ENCODE measurements around the gene VPS35. TPM values are rescaled to one million over a fixed set of nuclear protein-coding genes. Genes with fewer than 3 reads are reported as not detected.

VPS35 gene
- total and polyA plus RNA-seq, 2 of the 13 experiments (the other 11 are each of a cell fraction or from before 2014, with no cell fraction given): 30.7 to 136 TPM

DNA sequence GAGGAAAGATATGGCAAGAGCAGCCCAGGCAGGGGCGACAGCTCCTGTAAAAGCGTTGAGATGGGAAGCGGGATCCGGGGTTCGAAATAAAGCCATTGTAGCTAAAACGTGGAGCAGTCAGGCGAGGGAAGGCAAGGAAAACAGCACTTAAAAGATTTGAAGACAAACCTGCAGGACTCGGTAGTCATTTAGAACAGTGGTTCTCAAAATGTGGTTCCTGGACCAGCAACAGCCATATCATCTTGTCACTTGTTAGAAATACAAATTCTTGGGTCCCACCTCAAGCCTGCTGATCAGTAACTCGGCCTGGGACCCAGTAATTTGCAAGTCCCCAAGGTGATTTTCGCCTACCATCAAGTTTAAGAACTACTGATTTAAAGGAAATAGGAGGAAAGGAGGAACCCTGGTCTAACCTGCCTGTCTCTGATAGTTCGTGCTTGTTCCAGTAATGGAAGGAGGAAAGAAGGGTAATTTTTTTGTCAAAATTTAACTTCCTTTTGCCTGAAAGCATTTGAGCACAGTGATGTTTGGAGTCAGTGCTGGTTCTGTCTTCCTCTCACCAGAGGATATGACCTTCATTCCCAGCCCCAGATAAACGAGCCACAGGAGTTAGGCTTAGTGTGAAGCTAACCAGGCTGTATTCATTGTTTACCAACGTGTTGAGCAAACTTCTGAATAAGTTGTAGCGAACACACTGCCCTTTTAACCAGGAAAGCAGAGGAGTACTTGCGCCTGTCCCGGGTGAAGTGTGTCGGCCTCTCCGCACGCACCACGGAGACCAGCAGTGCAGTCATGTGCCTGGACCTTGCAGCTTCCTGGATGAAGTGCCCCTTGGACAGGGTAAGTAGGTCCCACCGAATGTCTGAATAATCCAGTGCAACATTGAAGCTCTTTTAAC is 1.6 kb upstream of the VPS35 start (continued):
- TF ChIP-seq, protein P1, sequence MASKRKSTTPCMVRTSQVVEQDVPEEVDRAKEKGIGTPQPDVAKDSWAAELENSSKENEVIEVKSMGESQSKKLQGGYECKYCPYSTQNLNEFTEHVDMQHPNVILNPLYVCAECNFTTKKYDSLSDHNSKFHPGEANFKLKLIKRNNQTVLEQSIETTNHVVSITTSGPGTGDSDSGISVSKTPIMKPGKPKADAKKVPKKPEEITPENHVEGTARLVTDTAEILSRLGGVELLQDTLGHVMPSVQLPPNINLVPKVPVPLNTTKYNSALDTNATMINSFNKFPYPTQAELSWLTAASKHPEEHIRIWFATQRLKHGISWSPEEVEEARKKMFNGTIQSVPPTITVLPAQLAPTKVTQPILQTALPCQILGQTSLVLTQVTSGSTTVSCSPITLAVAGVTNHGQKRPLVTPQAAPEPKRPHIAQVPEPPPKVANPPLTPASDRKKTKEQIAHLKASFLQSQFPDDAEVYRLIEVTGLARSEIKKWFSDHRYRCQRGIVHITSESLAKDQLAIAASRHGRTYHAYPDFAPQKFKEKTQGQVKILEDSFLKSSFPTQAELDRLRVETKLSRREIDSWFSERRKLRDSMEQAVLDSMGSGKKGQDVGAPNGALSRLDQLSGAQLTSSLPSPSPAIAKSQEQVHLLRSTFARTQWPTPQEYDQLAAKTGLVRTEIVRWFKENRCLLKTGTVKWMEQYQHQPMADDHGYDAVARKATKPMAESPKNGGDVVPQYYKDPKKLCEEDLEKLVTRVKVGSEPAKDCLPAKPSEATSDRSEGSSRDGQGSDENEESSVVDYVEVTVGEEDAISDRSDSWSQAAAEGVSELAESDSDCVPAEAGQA (IDR thresholded peaks at IDR 0.05; ENCODE audit: low read depth): no peak
- TF ChIP-seq, protein P1 (CRISPR knock-in tag; IDR thresholded peaks at IDR 0.05; ENCODE audit: borderline replicate concordance): no peak
- TF ChIP-seq, protein P2, sequence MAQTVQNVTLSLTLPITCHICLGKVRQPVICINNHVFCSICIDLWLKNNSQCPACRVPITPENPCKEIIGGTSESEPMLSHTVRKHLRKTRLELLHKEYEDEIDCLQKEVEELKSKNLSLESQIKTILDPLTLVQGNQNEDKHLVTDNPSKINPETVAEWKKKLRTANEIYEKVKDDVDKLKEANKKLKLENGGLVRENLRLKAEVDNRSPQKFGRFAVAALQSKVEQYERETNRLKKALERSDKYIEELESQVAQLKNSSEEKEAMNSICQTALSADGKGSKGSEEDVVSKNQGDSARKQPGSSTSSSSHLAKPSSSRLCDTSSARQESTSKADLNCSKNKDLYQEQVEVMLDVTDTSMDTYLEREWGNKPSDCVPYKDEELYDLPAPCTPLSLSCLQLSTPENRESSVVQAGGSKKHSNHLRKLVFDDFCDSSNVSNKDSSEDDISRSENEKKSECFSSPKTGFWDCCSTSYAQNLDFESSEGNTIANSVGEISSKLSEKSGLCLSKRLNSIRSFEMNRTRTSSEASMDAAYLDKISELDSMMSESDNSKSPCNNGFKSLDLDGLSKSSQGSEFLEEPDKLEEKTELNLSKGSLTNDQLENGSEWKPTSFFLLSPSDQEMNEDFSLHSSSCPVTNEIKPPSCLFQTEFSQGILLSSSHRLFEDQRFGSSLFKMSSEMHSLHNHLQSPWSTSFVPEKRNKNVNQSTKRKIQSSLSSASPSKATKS (CRISPR knock-in tag; IDR thresholded peaks at IDR 0.05): no peak
- TF ChIP-seq CCDC6 (CRISPR knock-in tag; IDR thresholded peaks at IDR 0.05): no peak
- TF ChIP-seq ZNF253 (CRISPR knock-in tag; IDR thresholded peaks at IDR 0.05; ENCODE audit: borderline replicate concordance): no peak
- no peak for TF ChIP-seq ZNF274 (CRISPR knock-in tag; IDR thresholded peaks at IDR 0.05)
- no peak for TF ChIP-seq RAD21 (CRISPR knock-in tag; IDR thresholded peaks at IDR 0.05)
- TF ChIP-seq ZNF569 (CRISPR knock-in tag; IDR thresholded peaks at IDR 0.05; ENCODE audit: borderline replicate concordance): no peak
- TF ChIP-seq, protein P3, sequence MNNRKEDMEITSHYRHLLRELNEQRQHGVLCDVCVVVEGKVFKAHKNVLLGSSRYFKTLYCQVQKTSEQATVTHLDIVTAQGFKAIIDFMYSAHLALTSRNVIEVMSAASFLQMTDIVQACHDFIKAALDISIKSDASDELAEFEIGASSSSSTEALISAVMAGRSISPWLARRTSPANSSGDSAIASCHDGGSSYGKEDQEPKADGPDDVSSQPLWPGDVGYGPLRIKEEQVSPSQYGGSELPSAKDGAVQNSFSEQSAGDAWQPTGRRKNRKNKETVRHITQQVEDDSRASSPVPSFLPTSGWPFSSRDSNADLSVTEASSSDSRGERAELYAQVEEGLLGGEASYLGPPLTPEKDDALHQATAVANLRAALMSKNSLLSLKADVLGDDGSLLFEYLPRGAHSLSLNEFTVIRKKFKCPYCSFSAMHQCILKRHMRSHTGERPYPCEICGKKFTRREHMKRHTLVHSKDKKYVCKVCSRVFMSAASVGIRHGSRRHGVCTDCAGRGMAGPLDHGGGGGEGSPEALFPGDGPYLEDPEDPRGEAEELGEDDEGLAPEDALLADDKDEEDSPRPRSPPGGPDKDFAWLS (CRISPR knock-in tag; IDR thresholded peaks at IDR 0.05; ENCODE audit: borderline replicate concordance): no peak
- TF ChIP-seq, protein P4, sequence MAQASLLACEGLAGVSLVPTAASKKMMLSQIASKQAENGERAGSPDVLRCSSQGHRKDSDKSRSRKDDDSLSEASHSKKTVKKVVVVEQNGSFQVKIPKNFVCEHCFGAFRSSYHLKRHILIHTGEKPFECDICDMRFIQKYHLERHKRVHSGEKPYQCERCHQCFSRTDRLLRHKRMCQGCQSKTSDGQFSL (CRISPR knock-in tag; IDR thresholded peaks at IDR 0.05): no peak
- TF ChIP-seq, protein P5, sequence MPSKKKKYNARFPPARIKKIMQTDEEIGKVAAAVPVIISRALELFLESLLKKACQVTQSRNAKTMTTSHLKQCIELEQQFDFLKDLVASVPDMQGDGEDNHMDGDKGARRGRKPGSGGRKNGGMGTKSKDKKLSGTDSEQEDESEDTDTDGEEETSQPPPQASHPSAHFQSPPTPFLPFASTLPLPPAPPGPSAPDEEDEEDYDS (CRISPR knock-in tag; IDR thresholded peaks at IDR 0.05): no peak
- TF ChIP-seq, protein P6, sequence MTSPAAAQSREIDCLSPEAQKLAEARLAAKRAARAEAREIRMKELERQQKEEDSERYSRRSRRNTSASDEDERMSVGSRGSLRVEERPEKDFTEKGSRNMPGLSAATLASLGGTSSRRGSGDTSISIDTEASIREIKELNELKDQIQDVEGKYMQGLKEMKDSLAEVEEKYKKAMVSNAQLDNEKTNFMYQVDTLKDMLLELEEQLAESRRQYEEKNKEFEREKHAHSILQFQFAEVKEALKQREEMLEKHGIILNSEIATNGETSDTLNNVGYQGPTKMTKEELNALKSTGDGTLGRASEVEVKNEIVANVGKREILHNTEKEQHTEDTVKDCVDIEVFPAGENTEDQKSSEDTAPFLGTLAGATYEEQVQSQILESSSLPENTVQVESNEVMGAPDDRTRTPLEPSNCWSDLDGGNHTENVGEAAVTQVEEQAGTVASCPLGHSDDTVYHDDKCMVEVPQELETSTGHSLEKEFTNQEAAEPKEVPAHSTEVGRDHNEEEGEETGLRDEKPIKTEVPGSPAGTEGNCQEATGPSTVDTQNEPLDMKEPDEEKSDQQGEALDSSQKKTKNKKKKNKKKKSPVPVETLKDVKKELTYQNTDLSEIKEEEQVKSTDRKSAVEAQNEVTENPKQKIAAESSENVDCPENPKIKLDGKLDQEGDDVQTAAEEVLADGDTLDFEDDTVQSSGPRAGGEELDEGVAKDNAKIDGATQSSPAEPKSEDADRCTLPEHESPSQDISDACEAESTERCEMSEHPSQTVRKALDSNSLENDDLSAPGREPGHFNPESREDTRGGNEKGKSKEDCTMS (CRISPR knock-in tag; conservative IDR thresholded peaks at IDR 0.05): no peak
- TF ChIP-seq ELF4 (CRISPR knock-in tag; IDR thresholded peaks at IDR 0.05; ENCODE audit: borderline replicate concordance): no peak
